H1 (cell line): Measurements from ENCODE around the gene DARS1. TPM values are rescaled to one million over a fixed set of nuclear protein-coding genes. Genes with fewer than 3 reads are reported as not detected.

Experiments
- CTCF ChIA-PET: fragments of 300-600 bp; sonication (Branson Sonifier 250); formaldehyde crosslinking; loops from one replicate; lab custom pipeline; 2021; ENCODE audit not compliant: partially characterized antibody; lab: Charles Lee
- POLR2A ChIA-PET: fragments of 300-600 bp; sonication (Branson Sonifier 250); formaldehyde crosslinking; loops from one replicate; lab custom pipeline; 2021; ENCODE audit warnings: inconsistent platforms; ENCODE audit not compliant: partially characterized antibody; lab: Charles Lee
- DNase-seq, 2 experiments: peaks; one replicate each; pipeline versions ENCODE4 v3.0.0 to v3.0.0-alpha.2; 2010 to 2022; ENCODE audit warnings: low spot score in 2 of 2, low read depth in 1 of 2, mixed read lengths in 1 of 2
- FAIRE-seq: peaks from 2 replicates; lab custom pipeline; 2011; peaks lifted over from hg19 to GRCh38; lab: Jason Lieb, UNC
- H2AFZ ChIP-seq: 2 replicates; pipeline ENCODE4 v1.8.1; 2012; ENCODE audit warnings: low read length, inconsistent platforms
- H2AK5ac ChIP-seq: 2 replicates; pipeline ENCODE4 v1.6.1; 2013; ENCODE audit warnings: low read depth, low read length
- H2BK120ac ChIP-seq: replicated peaks from 2 replicates; pipeline ENCODE3; 2013; ENCODE audit warnings: low read depth, low read length, inconsistent platforms
- H2BK12ac ChIP-seq: 2 replicates; pipeline ENCODE4 v1.6.1; 2013; ENCODE audit warnings: low read depth, low read length
- H2BK15ac ChIP-seq: 2 replicates; pipeline ENCODE4 v1.6.1; 2013; ENCODE audit warnings: low read length
- H2BK20ac ChIP-seq: 2 replicates; pipeline ENCODE4 v1.6.1; 2013; ENCODE audit warnings: low read length
- H2BK5ac ChIP-seq: 2 replicates; pipeline ENCODE4 v1.6.1; 2013; ENCODE audit warnings: low read depth, low read length
- H3K14ac ChIP-seq: 2 replicates; pipeline ENCODE4 v1.6.1; 2013; ENCODE audit warnings: inconsistent platforms; ENCODE audit not compliant: insufficient read length
- H3K18ac ChIP-seq: 2 replicates; pipeline ENCODE4 v1.6.1; 2013; ENCODE audit warnings: low read length; ENCODE audit errors: extremely low read depth
- H3K23ac ChIP-seq: 2 replicates; pipeline ENCODE4 v1.6.1; 2013; ENCODE audit warnings: inconsistent platforms; ENCODE audit not compliant: insufficient read length
- H3K23me2 ChIP-seq: 2 replicates; pipeline ENCODE4 v1.6.1; 2013; ENCODE audit warnings: low read depth, low read length
- H3K27ac ChIP-seq: 2 replicates; pipeline ENCODE4 v1.6.1; 2011; ENCODE audit warnings: low read depth, low read length, inconsistent platforms
- H3K27me3 ChIP-seq, 4 experiments: replicated peaks in 1 of 4; 1 replicate in 1 of 4; 2 replicates in 3 of 4; pipeline versions ENCODE4 v1.6.1 to v1.8.1; 2011 to 2013; ENCODE audit warnings: low read length in 3 of 4, mild to moderate bottlenecking in 3 of 4, inconsistent platforms in 2 of 4, mixed read lengths in 2 of 4, moderate library complexity in 1 of 4; ENCODE audit not compliant: control insufficient read depth in 3 of 4, insufficient read depth in 3 of 4; ENCODE audit errors: extremely low read depth in 1 of 4
- H3K36me3 ChIP-seq, 4 experiments: 2 replicates each; pipeline versions ENCODE4 v1.6.1 to v1.8.1; 2011 to 2013; ENCODE audit warnings: mild to moderate bottlenecking in 4 of 4, low read length in 3 of 4, moderate library complexity in 2 of 4, control low read depth in 1 of 4, inconsistent platforms in 1 of 4; ENCODE audit not compliant: insufficient read depth in 4 of 4, control insufficient read depth in 2 of 4
- H3K4ac ChIP-seq: replicated peaks from 2 replicates; pipeline ENCODE3; 2013; ENCODE audit warnings: low read length, low read depth, mixed read lengths, inconsistent platforms; ENCODE audit not compliant: insufficient read length
- H3K4me1 ChIP-seq, 4 experiments: replicated peaks in 1 of 4; 1 replicate in 1 of 4; 2 replicates in 3 of 4; pipeline versions ENCODE4 v1.6.1 to v1.8.1; 2011 to 2013; ENCODE audit warnings: low read length in 3 of 4, inconsistent platforms in 2 of 4, mixed read lengths in 1 of 4; ENCODE audit not compliant: insufficient read depth in 4 of 4, control insufficient read depth in 3 of 4
- H3K4me2 ChIP-seq, 2 experiments: 2 replicates each; pipeline versions ENCODE4 v1.6.1 to v1.8.1; 2011 to 2013; ENCODE audit warnings: low read depth in 2 of 2, low read length in 2 of 2, control low read depth in 1 of 2, inconsistent platforms in 1 of 2, mild to moderate bottlenecking in 1 of 2; ENCODE audit not compliant: insufficient read depth in 1 of 2
- H3K4me3 ChIP-seq, 4 experiments: fragments of 200-600, 300-600 bp in 1 of 4; sonication (generic), shearing (Covaris generic), sonication (Bioruptor Twin) in 1 of 4; 2 replicates each; pipeline versions ENCODE4 v1.5.1 to v1.8.1; 2011 to 2016; ENCODE audit warnings: low read length in 4 of 4, low read depth in 3 of 4, control low read depth in 2 of 4, inconsistent platforms in 2 of 4, mild to moderate bottlenecking in 2 of 4, mixed read lengths in 1 of 4, moderate library complexity in 1 of 4; ENCODE audit not compliant: insufficient read depth in 2 of 4; ENCODE audit errors: extremely low read depth in 1 of 4
- H3K56ac ChIP-seq: replicated peaks from 2 replicates; pipeline ENCODE3; 2013; ENCODE audit warnings: low read depth, mild to moderate bottlenecking, mixed read lengths, low read length, inconsistent platforms; ENCODE audit not compliant: insufficient read length
- H3K79me1 ChIP-seq: 2 replicates; pipeline ENCODE4 v1.6.1; 2013; ENCODE audit warnings: low read depth, low read length, control low read depth
- H3K79me2 ChIP-seq, 2 experiments: 2 replicates each; pipeline versions ENCODE4 v1.6.1 to v1.8.1; 2012 to 2013; ENCODE audit warnings: low read length in 2 of 2, mild to moderate bottlenecking in 2 of 2, inconsistent platforms in 1 of 2; ENCODE audit not compliant: insufficient read depth in 2 of 2, control insufficient read depth in 1 of 2
- H3K9ac ChIP-seq, 4 experiments: replicated peaks in 1 of 4; 1 replicate in 1 of 4; 2 replicates in 3 of 4; pipeline versions ENCODE4 v1.6.1 to v1.8.1; 2011 to 2013; ENCODE audit warnings: low read depth in 3 of 4, low read length in 3 of 4, control low read depth in 2 of 4, mild to moderate bottlenecking in 2 of 4, moderate library complexity in 2 of 4, inconsistent platforms in 1 of 4; ENCODE audit errors: extremely low read depth in 1 of 4
- H3K9me3 ChIP-seq, 2 experiments: 2 replicates each; pipeline versions ENCODE4 v1.6.1 to v1.8.1; 2012 to 2013; ENCODE audit warnings: mild to moderate bottlenecking in 2 of 2, moderate library complexity in 2 of 2, control low read depth in 1 of 2, inconsistent platforms in 1 of 2, low read depth in 1 of 2, low read length in 1 of 2, mixed read lengths in 1 of 2; ENCODE audit not compliant: insufficient read depth in 2 of 2
- H4K20me1 ChIP-seq, 2 experiments: replicated peaks in 1 of 2; 2 replicates each; pipeline versions ENCODE3 to v1.8.1; 2011 to 2013; ENCODE audit warnings: inconsistent platforms in 2 of 2, low read length in 2 of 2, mild to moderate bottlenecking in 1 of 2; ENCODE audit not compliant: insufficient read depth in 2 of 2, control insufficient read depth in 1 of 2
- H4K5ac ChIP-seq: 2 replicates; pipeline ENCODE4 v1.6.1; 2013; ENCODE audit warnings: low read length, low read depth, mixed read lengths, inconsistent platforms; ENCODE audit not compliant: insufficient read length
- H4K8ac ChIP-seq: 2 replicates; pipeline ENCODE4 v1.8.0; 2013; ENCODE audit warnings: mild to moderate bottlenecking, moderate library complexity, low read length, inconsistent platforms; ENCODE audit not compliant: insufficient read depth; ENCODE audit errors: extremely low read depth
- H4K91ac ChIP-seq: replicated peaks from 2 replicates; pipeline ENCODE3; 2013; ENCODE audit warnings: low read length, mixed read lengths, inconsistent platforms; ENCODE audit not compliant: insufficient read length
- CBX8 ChIP-seq: fragments of 300-800, 300-1000 bp; sonication (generic); IDR thresholded peaks from 2 replicates; pipeline ENCODE4 v1.7.1; 2016; ENCODE audit warnings: low read depth, low read length, borderline replicate concordance
- EP300 ChIP-seq, 2 experiments: IDR thresholded peaks; 1 replicate in 1 of 2; 2 replicates in 1 of 2; pipeline ENCODE4 v1.6.1; 2011 to 2012; ENCODE audit warnings: low read depth in 2 of 2, low read length in 2 of 2, mild to moderate bottlenecking in 2 of 2, borderline replicate concordance in 1 of 2, inconsistent platforms in 1 of 2, moderate library complexity in 1 of 2
- EZH2 ChIP-seq: fragments of 200-600 bp; sonication (generic); IDR thresholded peaks from 2 replicates; pipeline ENCODE4 v1.7.1; 2012; ENCODE audit warnings: low read depth, mild to moderate bottlenecking, moderate library complexity, low read length, inconsistent platforms; ENCODE audit not compliant: severe bottlenecking
- GTF2F1 ChIP-seq: IDR thresholded peaks from 2 replicates; pipeline ENCODE4 v1.6.1; 2012; ENCODE audit warnings: low read depth, low read length, improper control_type of control experiment, borderline replicate concordance
- WGBS, 2 experiments: shearing (Covaris generic) in 1 of 2; methylation state at CpG; one replicate each; pipeline versions ENCODE4 v1.1.6 to v1.1.7; 2013 to 2015; ENCODE audit warnings: low lambda C conversion rate in 2 of 2, mixed read lengths in 2 of 2, inconsistent platforms in 1 of 2, low coverage in 1 of 2, missing lambda C conversion rate in 1 of 2; ENCODE audit not compliant: insufficient replicate concordance in 2 of 2, insufficient coverage in 1 of 2, insufficient read length in 1 of 2; ENCODE audit errors: extremely low coverage in 1 of 2, missing lambda C conversion rate in 1 of 2; 5-methylcytosine and 5-hydroxymethylcytosine counted together
- polyA plus RNA-seq, 7 experiments: library from polyadenylated mRNA; depleted of rRNA in 3 of 7; stranded (reverse) in 5 of 7; unstranded in 2 of 7; fragments of >200 nt in 5 of 7; fragments of 200-250 nt in 2 of 7; gene quantifications; 1 replicate in 5 of 7; 2 replicates in 1 of 7; 4 replicates in 1 of 7; pipeline versions ENCODE4 v1.2.1 to v1.2.3, GENCODE V29; 2011 to 2013; ENCODE audit warnings: missing spikeins in 2 of 7, mixed read lengths in 2 of 7
- total RNA-seq: library from RNA; stranded (reverse); fragmentation: NEBNext Ultra II Directional; extraction: Animal tissue kit (Norgen Biotek cat#: 25700); gene quantifications from 2 replicates; pipeline ENCODE4 v1.2.1, GENCODE V29; 2021

Gene DARS1
- total and polyA plus RNA-seq, 2 of the 8 experiments (the other 6 are each of a cell fraction or from before 2014, with no cell fraction given) = 61.7 to 85.9 TPM

DNA sequence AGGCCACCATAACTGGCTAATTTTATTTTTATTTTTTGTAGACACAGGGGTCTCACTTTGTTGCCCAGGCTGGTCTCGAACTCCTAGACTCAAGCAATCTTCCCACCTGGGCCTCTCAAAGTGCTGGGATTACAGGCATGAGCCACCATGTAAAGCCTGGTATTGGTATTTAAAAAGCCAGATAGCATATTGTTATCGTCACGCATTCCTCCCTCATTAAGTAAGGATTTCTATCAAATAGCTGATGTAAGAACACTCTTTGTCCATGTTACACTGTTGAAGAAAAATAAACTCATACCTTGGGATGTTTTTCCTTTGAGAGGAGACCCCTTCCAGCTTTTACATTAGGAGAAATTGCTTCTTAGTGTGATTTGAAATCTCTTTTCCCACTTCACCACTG lies 39.2 kb upstream of the DARS1 start:
- 0 out of 2 replicates have a peak overlapping the region, but pooled peaks have one; percentile 82 for H2BK5ac ChIP-seq
- H2BK20ac ChIP-seq = no peak overlapping the region
- H3K23me2 ChIP-seq = peaks cover 6% of the 10 kb centered on the region; the same call in 1 of the 2 replicates
- no peak overlapping the region for H3K23ac ChIP-seq
- 87% methylated on average over 3 of the region's 3 CpGs; no CpG with 5 or more reads in 1 of the 2 experiments for WGBS, 2 experiments
- no peaks in the 10 kb centered on the region for H3K9me3 ChIP-seq
- peak overlapping the region in 3 of 4 experiments; percentile 37 to 56 (median 48); a peak in 5 of 8 replicates for H3K4me3 ChIP-seq
- no peak overlapping the region for H3K18ac ChIP-seq
- no peak overlapping the region for H3K14ac ChIP-seq
- POLR2A ChIA-PET = interaction anchor here (1.7 to 2.0 kb wide), 4 partner anchors 9 to 39 kb away, joined by 5 to 8 read pairs (median 6); partner anchors contain the start of gene DARS1
- DNase-seq = no peak
- no peak overlapping the region for H2BK120ac ChIP-seq
- no peak overlapping the region for H4K91ac ChIP-seq
- peak overlapping the region in 2 of 4 experiments; percentile 75 to 84; a peak in 3 of 7 replicates for H3K9ac ChIP-seq
- no peaks in the 10 kb centered on the region for H3K79me2 ChIP-seq
- peak overlapping the region; percentile 89 to 94 for H3K4me2 ChIP-seq
- H3K36me3 ChIP-seq = no peaks in the 10 kb centered on the region
- H3K79me1 ChIP-seq = no peaks in the 10 kb centered on the region
- H4K20me1 ChIP-seq = no peaks in the 10 kb centered on the region
- no peak overlapping the region for H3K4ac ChIP-seq
- no peak for FAIRE-seq
- no peak overlapping the region for H2BK15ac ChIP-seq
- peak overlapping the region; percentile 99 for H2AFZ ChIP-seq
- H2BK12ac ChIP-seq = peak overlapping the region; percentile 20; the same call in 1 of the 2 replicates
- no peak overlapping the region for H4K5ac ChIP-seq
- CTCF ChIA-PET = interaction anchor here (0.5 to 3.4 kb wide), 8 partner anchors 9 to 289 kb away, joined by 3 to 15 read pairs (median 3); no protein-coding TSS in a partner anchor
- peaks cover 0 to 4% (median 2%) of the 10 kb centered on the region in 4 experiments; a peak in 1 of 7 replicates for H3K27me3 ChIP-seq
- peaks cover 0 to 11% (median 3%) of the 10 kb centered on the region in 4 experiments; a peak in 4 of 7 replicates for H3K4me1 ChIP-seq
- no peak overlapping the region; the same call in 1 of the 2 replicates for H2AK5ac ChIP-seq
- TF ChIP-seq EZH2 = no peak
- no peak for TF ChIP-seq EP300 (IDR thresholded peaks at IDR 0.05; ENCODE audit: borderline replicate concordance in 1 of 2, low read depth in 2 of 2, low read length in 2 of 2)
- no peak for TF ChIP-seq GTF2F1
- TF ChIP-seq CBX8 = no peak
- no peak overlapping the region for H3K27ac ChIP-seq
- H4K8ac ChIP-seq = no peak overlapping the region; the same call in 1 of the 2 replicates
- H3K56ac ChIP-seq = no peak overlapping the region
